Stomach (tissue), 9 donors: Measurements from ENCODE around the gene NUP133. TPM values are rescaled to one million over a fixed set of nuclear protein-coding genes. Genes with fewer than 3 reads are reported as not detected.

Experiments used
- DNase-seq, 2 donors: peaks; one replicate each; pipeline versions ENCODE4 v3.0.0 to v3.0.0-alpha.2; 2013 to 2019
- H3K27ac ChIP-seq, 5 donors: fragments of 200-600 bp in 4 of 5; sonication (generic) in 4 of 5; one replicate each; pipeline ENCODE4 v1.5.1; 2013 to 2019; ENCODE audit warnings: mild to moderate bottlenecking in 1 of 5, moderate library complexity in 1 of 5
- H3K27me3 ChIP-seq, 3 donors: fragments of 200-600 bp; sonication (generic); one replicate each; pipeline ENCODE4 v1.5.1; 2017 to 2019; ENCODE audit warnings: mixed run types in 1 of 3
- H3K36me3 ChIP-seq, 4 donors: fragments of 200-600 bp; sonication (generic); 1 replicate in 3 of 4; 2 replicates in 1 of 4; pipeline ENCODE4 v1.5.1; 2016 to 2019
- H3K4me1 ChIP-seq, 4 donors: fragments of 200-600 bp; sonication (generic); one replicate each; pipeline ENCODE4 v1.5.1; 2016 to 2019
- H3K4me3 ChIP-seq, 4 donors: fragments of 200-600 bp; sonication (generic) in 3 of 4; one replicate each; pipeline ENCODE4 v1.5.1; 2016 to 2019; ENCODE audit warnings: mild to moderate bottlenecking in 1 of 4
- H3K9me3 ChIP-seq, 4 donors: fragments of 200-600 bp; sonication (generic); one replicate each; pipeline ENCODE4 v1.5.1; 2016 to 2019
- CTCF ChIP-seq, 7 experiments: fragments of 450-650 bp in 4 of 7; fragments of 200-600 bp in 3 of 7; sonication (generic) in 3 of 7; IDR thresholded peaks; one replicate each; pipeline ENCODE4 v1.5.1; 2016 to 2019; ENCODE audit warnings: antibody characterized with exemption in 7 of 7, control low read depth in 2 of 7, mild to moderate bottlenecking in 1 of 7
- EP300 ChIP-seq: sonication (generic); formaldehyde crosslinking; IDR thresholded peaks from one replicate; pipeline ENCODE4 v1.6.1; 2017; ENCODE audit warnings: antibody characterized with exemption
- POLR2A ChIP-seq, 4 donors: fragments of 450-650 bp; IDR thresholded peaks; one replicate each; pipeline ENCODE4 v1.6.1; 2016; ENCODE audit warnings: antibody characterized with exemption in 4 of 4, control low read depth in 2 of 4, mild to moderate bottlenecking in 1 of 4, moderate library complexity in 1 of 4
- POLR2AphosphoS5 ChIP-seq, 3 donors: sonication (generic); formaldehyde crosslinking; IDR thresholded peaks; one replicate each; pipeline ENCODE4 v1.6.1; 2016; ENCODE audit warnings: antibody characterized with exemption in 3 of 3
- WGBS, 5 donors: extraction: QIAGEN DNeasy Blood & Tissue Kit in 3 of 5; methylation state at CpG; one replicate each; pipeline versions ENCODE4 v1.1.5 to v1.1.7; 2013 to 2018; 5-methylcytosine and 5-hydroxymethylcytosine counted together
- intact Hi-C: fragments of 100-400 bp; cut with DNase I; formaldehyde crosslinking; loops from one replicate; pipeline ENCODE4 v1.15.1; 2023; ENCODE audit warnings: low total_unique reads
- polyA plus RNA-seq, 3 donors: library from polyadenylated mRNA; stranded (reverse); fragments of 200-250 nt; gene quantifications; one replicate each; pipeline ENCODE4 v1.2.3, GENCODE V29; 2013
- total RNA-seq, 5 donors: library from RNA; depleted of rRNA; stranded (reverse); fragments of >200 nt; gene quantifications; one replicate each; pipeline versions ENCODE4 v1.1.0 to v1.2.3, GENCODE V29; 2014 to 2016
- donor health status: healthy with polysubstance abuse.
- donor health status: Bipolar disorder and iron deficiency.
- donor health status: healthy.

NUP133 gene
- total and polyA plus RNA-seq, 8 donors: 5.5 to 74.7 (median 17.0) TPM

GRCh38 chr1:229438021-229438420, 70.1 kb downstream of the NUP133 start:
- no peak for TF ChIP-seq POLR2A (IDR thresholded peaks at IDR 0.05)
- no peak for TF ChIP-seq CTCF (IDR thresholded peaks at IDR 0.05)
- no peak for TF ChIP-seq POLR2AphosphoS5 (IDR thresholded peaks at IDR 0.05)
- TF ChIP-seq EP300: no peak
- Histone ChIP-seq H3K27ac (no peak overlapping the region), H3K9me3 (no peaks in the 10 kb centered on the region), H3K4me3 (no peak overlapping the region), H3K4me1 (peaks cover 7 to 18% (median 13%) of the 10 kb centered on the region in 4 donors), H3K36me3 (peaks cover 9 to 47% (median 39%) of the 10 kb centered on the region in 4 donors), H3K27me3 (peaks cover 15 to 35% (median 24%) of the 10 kb centered on the region in 3 donors)
- WGBS, 5 donors: 91 to 98% (median 92%) methylated on average over 3 of the region's 3 CpGs
- intact Hi-C loops: no loop called here
- no peak for DNase-seq

DNA sequence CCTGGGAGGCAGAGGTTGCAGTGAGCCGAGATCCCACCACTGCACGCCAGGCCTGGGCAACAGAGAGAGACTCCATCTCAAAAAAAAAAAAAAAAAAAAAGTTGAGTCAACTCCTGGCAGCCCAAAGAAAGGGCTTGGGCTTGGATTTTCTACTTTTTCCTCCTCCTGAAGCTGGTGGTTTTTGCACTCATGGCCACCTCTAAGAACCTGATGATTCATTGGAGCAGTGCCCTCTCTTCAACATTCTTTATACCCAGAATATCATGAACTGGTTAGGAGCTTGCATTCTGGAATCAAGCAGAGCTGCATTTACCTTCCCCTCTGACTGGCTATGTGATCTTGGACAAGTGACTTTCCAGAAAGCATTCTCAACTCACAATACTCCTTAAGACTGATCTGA, 70.7 kb downstream of the NUP133 start:
- Histone ChIP-seq H3K4me3 (no peak overlapping the region), H3K27me3 (peaks cover 16 to 41% (median 30%) of the 10 kb centered on the region in 3 donors), H3K36me3 (peaks cover 4 to 41% (median 33%) of the 10 kb centered on the region in 4 donors), H3K27ac (no peak overlapping the region), H3K9me3 (no peaks in the 10 kb centered on the region), H3K4me1 (peaks cover 7 to 24% (median 16%) of the 10 kb centered on the region in 4 donors)
- TF ChIP-seq POLR2A (IDR thresholded peaks at IDR 0.05): no peak
- no peak for TF ChIP-seq POLR2AphosphoS5 (IDR thresholded peaks at IDR 0.05)
- TF ChIP-seq EP300: no peak
- TF ChIP-seq CTCF (IDR thresholded peaks at IDR 0.05): no peak
- no peak for DNase-seq
- intact Hi-C loops: no loop called here
- 83 to 95% (median 94%) methylated on average over 2 of the region's 2 CpGs for WGBS, 5 donors

DNA sequence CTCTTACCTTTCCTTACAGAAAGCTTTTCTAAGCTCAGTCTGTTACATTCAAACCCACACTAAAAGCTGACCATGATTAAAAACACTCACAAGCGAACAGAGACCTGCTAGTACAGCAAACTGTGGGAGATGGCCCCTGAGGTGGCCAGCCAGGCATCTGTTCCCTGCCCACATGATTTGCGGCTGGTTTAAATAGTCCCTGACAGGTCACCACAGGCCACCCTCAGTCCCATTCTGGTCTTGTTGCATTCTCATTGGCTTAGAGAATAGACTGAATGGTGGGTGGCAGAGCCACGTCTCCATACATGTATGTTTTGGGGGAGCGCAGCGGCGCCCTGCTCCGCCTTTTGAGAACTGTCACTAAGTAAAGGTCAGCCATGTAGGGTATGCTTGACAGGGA, 71.9 kb downstream of the NUP133 start:
- Histone ChIP-seq H3K4me3 (no peak overlapping the region), H3K27ac (no peak overlapping the region), H3K36me3 (peaks cover 4 to 29% (median 21%) of the 10 kb centered on the region in 4 donors), H3K27me3 (peaks cover 27 to 53% (median 42%) of the 10 kb centered on the region in 3 donors), H3K4me1 (peaks cover 19 to 36% (median 28%) of the 10 kb centered on the region in 4 donors), H3K9me3 (peaks cover 0 to 6% (median 0%) of the 10 kb centered on the region in 4 donors)
- 64 to 78% (median 69%) methylated on average over 7 of the region's 7 CpGs for WGBS, 5 donors
- DNase-seq: no peak
- TF ChIP-seq EP300 (no peak), CTCF (IDR thresholded peaks at IDR 0.05) (no peak), POLR2AphosphoS5 (IDR thresholded peaks at IDR 0.05) (no peak), POLR2A (IDR thresholded peaks at IDR 0.05) (no peak)
- intact Hi-C loops: no loop called here

- Histone ChIP-seq H3K9me3 (peaks cover 0 to 6% (median 0%) of the 10 kb centered on the region in 4 donors), H3K36me3 (peaks cover 0 to 14% (median 5%) of the 10 kb centered on the region in 4 donors), H3K4me3 (peak overlapping the region in 1 of 4 donors; percentile 16), H3K27me3 (peaks cover 37 to 69% (median 56%) of the 10 kb centered on the region in 3 donors), H3K27ac (no peak overlapping the region), H3K4me1 (peaks cover 22 to 44% (median 33%) of the 10 kb centered on the region in 4 donors)
- WGBS, 5 donors: 3 to 6% (median 3%) methylated on average over 9 to 27 of the region's 27 CpGs
- intact Hi-C loops: no loop called here
- no peak for TF ChIP-seq CTCF (IDR thresholded peaks at IDR 0.05)
- TF ChIP-seq POLR2AphosphoS5 (IDR thresholded peaks at IDR 0.05): no peak
- no peak for TF ChIP-seq EP300
- TF ChIP-seq POLR2A (IDR thresholded peaks at IDR 0.05): no peak
- peak in 1 of 2 donors; percentile 29 for DNase-seq
These were observed 73.5 kb downstream of the NUP133 start for GRCh38 chr1:229434641-229435051.
